Thyroid gland (tissue), 4 donors: Measurements from ENCODE around the gene ATG9A. TPM values are rescaled to one million over a fixed set of nuclear protein-coding genes. Genes with fewer than 3 reads are reported as not detected.
A peak's percentile ranks its signal among the peaks of the same experiment; 100 is the strongest.

ENCODE experiments used
- DNase-seq, 2 donors: peaks; one replicate each; pipeline ENCODE4 v3.0.0-alpha.2; 2019
- H3K27ac ChIP-seq, 3 donors: fragments of 200-600 bp; sonication (generic); 1 replicate in 2 of 3; 2 replicates in 1 of 3; pipeline ENCODE4 v1.5.1; 2016 to 2019; ENCODE audit warnings: mild to moderate bottlenecking in 1 of 3, moderate library complexity in 1 of 3
- H3K27me3 ChIP-seq: fragments of 200-600 bp; sonication (generic); one replicate; pipeline ENCODE4 v1.5.1; 2019
- H3K36me3 ChIP-seq, 2 donors: fragments of 200-600 bp; sonication (generic); one replicate each; pipeline ENCODE4 v1.5.1; 2016 to 2019
- H3K4me1 ChIP-seq, 2 donors: fragments of 200-600 bp; sonication (generic); one replicate each; pipeline ENCODE4 v1.5.1; 2017 to 2019
- H3K4me3 ChIP-seq, 3 donors: fragments of 200-600 bp; sonication (generic); replicated peaks in 1 of 3; 1 replicate in 2 of 3; 2 replicates in 1 of 3; pipeline ENCODE4 v1.5.1; 2016; ENCODE audit warnings: mild to moderate bottlenecking in 1 of 3
- H3K9me3 ChIP-seq: fragments of 200-600 bp; sonication (generic); one replicate; pipeline ENCODE4 v1.5.1; 2017
- CTCF ChIP-seq, 6 experiments: fragments of 200-600 bp in 3 of 6; fragments of 450-650 bp in 3 of 6; sonication (generic) in 3 of 6; IDR thresholded peaks; one replicate each; pipeline ENCODE4 v1.5.1; 2016 to 2019; ENCODE audit warnings: antibody characterized with exemption in 6 of 6, mild to moderate bottlenecking in 2 of 6, inconsistent platforms in 1 of 6, moderate library complexity in 1 of 6
- POLR2A ChIP-seq, 2 donors: fragments of 450-650 bp; IDR thresholded peaks; one replicate each; pipeline ENCODE4 v1.6.1; 2017; ENCODE audit warnings: antibody characterized with exemption in 2 of 2, mild to moderate bottlenecking in 2 of 2, moderate library complexity in 1 of 2
- WGBS, 2 donors: methylation state at CpG; one replicate each; pipeline ENCODE4 v1.1.5; 2017; 5-methylcytosine and 5-hydroxymethylcytosine counted together
- intact Hi-C: fragments of 100-400 bp; cut with DNase I; formaldehyde crosslinking; loops from one replicate; pipeline ENCODE4 v1.15.1; 2023
- total RNA-seq, 4 donors: library from RNA; depleted of rRNA; stranded (reverse); fragments of >200 nt; gene quantifications; one replicate each; pipeline ENCODE4 v1.2.3, GENCODE V29; 2016

Gene ATG9A
- total RNA-seq, 4 donors from 2014 or later, result 48.8 to 59.3 (median 54.6) TPM

- WGBS, 2 donors, result 4% methylated on average over 14 to 36 of the region's 45 CpGs
- peak; percentile 60 to 69 for DNase-seq
- H3K27ac ChIP-seq, result peak overlapping the region; percentile 98 to 99 (median 98)
- H3K4me1 ChIP-seq, result peaks cover 21 to 25% of the 10 kb centered on the region in 2 donors
- H3K4me3 ChIP-seq, result peak overlapping the region; percentile 40 to 97 (median 56)
- intact Hi-C loops, result loop anchor here (5.0 kb wide), 1 partner anchor 34 kb away; no protein-coding TSS in a partner anchor
- TF ChIP-seq CTCF (IDR thresholded peaks at IDR 0.05) (no peak), POLR2A (IDR thresholded peaks at IDR 0.05) (no peak)
- no peaks in the 10 kb centered on the region for H3K9me3 ChIP-seq
- H3K27me3 ChIP-seq, result no peaks in the 10 kb centered on the region
- H3K36me3 ChIP-seq, result peaks cover 50 to 54% of the 10 kb centered on the region in 2 donors
Measured at GRCh38 chr2:219178377-219179175, 50.9 kb downstream of the ATG9A start.

GRCh38 chr2:219177552-219178376, 51.7 kb downstream of the ATG9A start, which contains the start of gene RETREG2:
Gene RETREG2, plus strand, starts transcription at chr2:219178275. Its CDS starts 78 bp downstream, at chr2:219178353.
- peaks cover 50 to 55% of the 10 kb centered on the region in 2 donors for H3K36me3 ChIP-seq
- peak within 1 kb of the TSS; percentile 56 to 97 (median 85) for H3K4me3 ChIP-seq
- 0% methylated on average over 18 to 20 of the region's 67 CpGs for WGBS, 2 donors
- peak; percentile 78 to 87 for DNase-seq
- H3K27ac ChIP-seq, result peak within 1 kb of the TSS; percentile 98 to 99 (median 98)
- H3K9me3 ChIP-seq, result no peaks in the 10 kb centered on the region
- peak; percentile 91 to 93 for TF ChIP-seq POLR2A (IDR thresholded peaks at IDR 0.05)
- peak in 3 of 6 experiments; percentile 36 to 50 (median 50) for TF ChIP-seq CTCF (IDR thresholded peaks at IDR 0.05)
- intact Hi-C loops, result loop anchor here (5.0 kb wide), 1 partner anchor 35 kb away; no protein-coding TSS in a partner anchor
- H3K27me3 ChIP-seq, result no peaks in the 10 kb centered on the region
- peaks cover 21 to 25% of the 10 kb centered on the region in 2 donors for H3K4me1 ChIP-seq

- peaks cover 21 to 25% of the 10 kb centered on the region in 2 donors for H3K4me1 ChIP-seq
- intact Hi-C loops, result loop anchor here (5.0 kb wide), 1 partner anchor 35 kb away; no protein-coding TSS in a partner anchor
- H3K36me3 ChIP-seq, result peaks cover 49 to 55% of the 10 kb centered on the region in 2 donors
- peak within 1 kb of the TSS; percentile 98 to 99 (median 98) for H3K27ac ChIP-seq
- TF ChIP-seq CTCF (IDR thresholded peaks at IDR 0.05) (no peak), POLR2A (IDR thresholded peaks at IDR 0.05) (peak; percentile 95 to 96)
- 0 to 1% methylated on average over 9 to 44 of the region's 69 CpGs for WGBS, 2 donors
- no peaks in the 10 kb centered on the region for H3K27me3 ChIP-seq
- no peaks in the 10 kb centered on the region for H3K9me3 ChIP-seq
- peak; percentile 91 to 92 for DNase-seq
- H3K4me3 ChIP-seq, result peak within 1 kb of the TSS; percentile 72 to 97 (median 85)
Measured at GRCh38 chr2:219176818-219177551, 52.5 kb downstream of the ATG9A start, which contains the start of gene CNPPD1. Gene CNPPD1, minus strand, starts transcription at chr2:219176925. Its CDS starts 97 bp downstream, at chr2:219176828.

GRCh38 chr2:219175928-219176817, 53.3 kb downstream of the ATG9A start:
- Histone ChIP-seq H3K4me1 (peaks cover 21 to 30% of the 10 kb centered on the region in 2 donors), H3K36me3 (peaks cover 41 to 47% of the 10 kb centered on the region in 2 donors), H3K27me3 (no peaks in the 10 kb centered on the region), H3K4me3 (peak overlapping the region; percentile 72 to 97 (median 85)), H3K27ac (peak overlapping the region; percentile 98 to 99 (median 98)), H3K9me3 (no peaks in the 10 kb centered on the region)
- 6 to 10% methylated on average over 11 to 17 of the region's 45 CpGs for WGBS, 2 donors
- TF ChIP-seq POLR2A (IDR thresholded peaks at IDR 0.05) (no peak), CTCF (IDR thresholded peaks at IDR 0.05) (peak in 1 of 6 experiments; percentile 1)
- DNase-seq, result peak; percentile 81 to 82
- intact Hi-C loops, result loop anchor here (5.0 kb wide), 1 partner anchor 36 kb away; no protein-coding TSS in a partner anchor
